HG03342 (cell line): ENCODE data around the gene PLXND1.
"Not testable (repeated sequence)": the region's sequence is repeated elsewhere in the genome, so short reads cannot be mapped to it uniquely, and the experiment has no call there.

Source experiments
- ATAC-seq: cut with Tn5 transposase; IDR thresholded peaks from one replicate; pipeline ENCODE4 v1.9.1; 2021; ENCODE audit warnings: mild to moderate bottlenecking, moderate library complexity; ENCODE audit not compliant: unreplicated experiment

The PLXND1 gene, protein sequence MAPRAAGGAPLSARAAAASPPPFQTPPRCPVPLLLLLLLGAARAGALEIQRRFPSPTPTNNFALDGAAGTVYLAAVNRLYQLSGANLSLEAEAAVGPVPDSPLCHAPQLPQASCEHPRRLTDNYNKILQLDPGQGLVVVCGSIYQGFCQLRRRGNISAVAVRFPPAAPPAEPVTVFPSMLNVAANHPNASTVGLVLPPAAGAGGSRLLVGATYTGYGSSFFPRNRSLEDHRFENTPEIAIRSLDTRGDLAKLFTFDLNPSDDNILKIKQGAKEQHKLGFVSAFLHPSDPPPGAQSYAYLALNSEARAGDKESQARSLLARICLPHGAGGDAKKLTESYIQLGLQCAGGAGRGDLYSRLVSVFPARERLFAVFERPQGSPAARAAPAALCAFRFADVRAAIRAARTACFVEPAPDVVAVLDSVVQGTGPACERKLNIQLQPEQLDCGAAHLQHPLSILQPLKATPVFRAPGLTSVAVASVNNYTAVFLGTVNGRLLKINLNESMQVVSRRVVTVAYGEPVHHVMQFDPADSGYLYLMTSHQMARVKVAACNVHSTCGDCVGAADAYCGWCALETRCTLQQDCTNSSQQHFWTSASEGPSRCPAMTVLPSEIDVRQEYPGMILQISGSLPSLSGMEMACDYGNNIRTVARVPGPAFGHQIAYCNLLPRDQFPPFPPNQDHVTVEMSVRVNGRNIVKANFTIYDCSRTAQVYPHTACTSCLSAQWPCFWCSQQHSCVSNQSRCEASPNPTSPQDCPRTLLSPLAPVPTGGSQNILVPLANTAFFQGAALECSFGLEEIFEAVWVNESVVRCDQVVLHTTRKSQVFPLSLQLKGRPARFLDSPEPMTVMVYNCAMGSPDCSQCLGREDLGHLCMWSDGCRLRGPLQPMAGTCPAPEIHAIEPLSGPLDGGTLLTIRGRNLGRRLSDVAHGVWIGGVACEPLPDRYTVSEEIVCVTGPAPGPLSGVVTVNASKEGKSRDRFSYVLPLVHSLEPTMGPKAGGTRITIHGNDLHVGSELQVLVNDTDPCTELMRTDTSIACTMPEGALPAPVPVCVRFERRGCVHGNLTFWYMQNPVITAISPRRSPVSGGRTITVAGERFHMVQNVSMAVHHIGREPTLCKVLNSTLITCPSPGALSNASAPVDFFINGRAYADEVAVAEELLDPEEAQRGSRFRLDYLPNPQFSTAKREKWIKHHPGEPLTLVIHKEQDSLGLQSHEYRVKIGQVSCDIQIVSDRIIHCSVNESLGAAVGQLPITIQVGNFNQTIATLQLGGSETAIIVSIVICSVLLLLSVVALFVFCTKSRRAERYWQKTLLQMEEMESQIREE (N-terminal part only)

DNA sequence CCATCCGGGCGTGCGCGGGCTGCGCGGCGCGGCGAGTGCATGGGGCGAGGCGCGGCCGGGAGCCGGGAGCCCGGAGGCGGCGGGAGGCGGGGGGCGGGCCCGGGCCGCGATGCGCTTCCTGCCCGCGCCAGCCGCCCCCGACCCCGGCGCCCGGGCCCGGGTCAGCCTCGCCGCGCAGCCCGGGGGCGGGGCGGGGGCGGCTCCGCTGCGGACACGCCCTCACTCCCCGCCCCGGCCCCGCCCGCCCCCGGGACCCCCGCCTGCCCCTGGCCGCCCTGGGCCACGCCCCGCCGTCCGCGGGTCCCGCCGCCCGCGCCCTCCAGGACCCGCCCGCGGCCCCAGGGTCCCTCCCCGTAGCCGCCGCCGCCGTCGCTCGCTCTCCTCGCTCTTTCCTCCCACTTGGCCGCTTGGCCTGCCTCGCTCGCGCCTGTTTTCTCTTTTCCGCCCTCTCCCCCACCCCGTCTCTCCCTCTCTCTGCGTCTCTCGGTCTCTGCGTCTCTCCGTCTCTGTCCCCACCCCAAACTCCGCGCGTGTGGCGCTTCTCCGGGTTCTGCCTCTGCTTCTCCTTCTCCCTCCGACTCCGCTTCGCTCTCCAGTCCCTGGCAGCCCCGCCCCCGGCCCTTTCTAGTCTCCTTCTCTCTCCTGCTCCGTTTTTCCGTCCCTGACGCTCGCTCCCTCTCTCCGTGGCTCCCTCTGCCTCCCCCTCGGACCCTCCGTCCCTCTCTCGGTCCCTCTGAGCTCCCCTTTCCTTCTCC, at the start of gene PLXND1:
PLXND1 (minus strand) TSS at position 41 of the 755 bp plus-strand sequence; CDS start at position 4, 37 bp downstream.
- ATAC-seq = no peak

DNA sequence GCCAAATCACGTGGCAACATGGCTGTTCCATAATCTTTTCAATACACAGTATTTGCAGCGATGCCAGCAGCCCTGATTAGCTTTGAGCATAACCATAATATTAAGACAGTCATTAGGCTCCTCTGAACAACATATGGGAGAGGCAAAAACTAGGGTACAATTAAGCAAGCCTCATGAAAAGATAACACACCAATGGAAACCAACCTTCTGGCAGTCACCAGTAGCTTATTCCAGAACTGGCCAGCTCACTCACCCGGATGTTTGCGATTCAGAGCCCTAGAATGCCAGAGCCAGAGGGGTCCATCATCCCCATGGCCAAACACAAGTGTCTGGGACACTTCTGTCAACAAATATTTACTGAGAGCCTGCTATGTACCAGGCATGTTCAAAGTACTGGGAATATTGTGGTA, 48.8 kb upstream of the PLXND1 start:
- ATAC-seq = no peak

DNA sequence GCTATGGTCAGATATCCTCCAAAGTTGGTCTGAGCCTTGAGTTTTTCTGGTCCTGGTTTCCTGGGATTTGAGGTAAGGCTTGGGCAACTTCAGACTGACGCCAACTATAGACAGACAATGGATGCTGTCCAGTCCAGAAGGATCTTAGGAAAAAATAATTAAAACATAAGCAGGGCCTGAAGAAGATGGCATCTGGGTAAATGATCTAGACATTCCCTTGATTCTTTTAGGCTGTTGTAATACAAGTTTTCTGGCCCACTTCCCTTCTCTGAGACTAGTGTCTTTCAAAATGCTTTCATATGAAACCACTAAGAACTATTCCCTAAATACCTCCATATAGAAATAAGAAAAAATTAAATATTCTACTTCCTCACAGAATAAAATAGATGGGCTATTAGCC, 47.7 kb upstream of the PLXND1 start:
- ATAC-seq = no peak

DNA sequence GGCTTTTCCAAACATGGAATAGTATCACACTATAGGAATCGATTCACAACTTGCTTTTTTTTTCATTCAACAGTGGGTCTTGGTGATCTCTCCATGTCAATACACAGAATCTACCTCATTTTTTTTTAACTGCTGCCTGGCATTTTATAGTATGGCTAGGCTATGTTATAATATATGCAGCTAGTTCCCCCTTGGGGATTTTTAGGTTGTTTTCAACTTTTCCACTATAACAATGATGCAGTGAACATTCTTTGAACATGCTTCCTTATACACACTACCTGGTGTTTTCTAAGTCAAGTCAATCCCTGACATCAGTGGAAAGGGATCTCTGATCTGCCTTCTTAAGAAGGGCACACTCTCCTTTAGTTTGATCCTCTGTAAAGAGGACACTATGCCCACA, 46.5 kb upstream of the PLXND1 start:
- ATAC-seq = no peak

DNA sequence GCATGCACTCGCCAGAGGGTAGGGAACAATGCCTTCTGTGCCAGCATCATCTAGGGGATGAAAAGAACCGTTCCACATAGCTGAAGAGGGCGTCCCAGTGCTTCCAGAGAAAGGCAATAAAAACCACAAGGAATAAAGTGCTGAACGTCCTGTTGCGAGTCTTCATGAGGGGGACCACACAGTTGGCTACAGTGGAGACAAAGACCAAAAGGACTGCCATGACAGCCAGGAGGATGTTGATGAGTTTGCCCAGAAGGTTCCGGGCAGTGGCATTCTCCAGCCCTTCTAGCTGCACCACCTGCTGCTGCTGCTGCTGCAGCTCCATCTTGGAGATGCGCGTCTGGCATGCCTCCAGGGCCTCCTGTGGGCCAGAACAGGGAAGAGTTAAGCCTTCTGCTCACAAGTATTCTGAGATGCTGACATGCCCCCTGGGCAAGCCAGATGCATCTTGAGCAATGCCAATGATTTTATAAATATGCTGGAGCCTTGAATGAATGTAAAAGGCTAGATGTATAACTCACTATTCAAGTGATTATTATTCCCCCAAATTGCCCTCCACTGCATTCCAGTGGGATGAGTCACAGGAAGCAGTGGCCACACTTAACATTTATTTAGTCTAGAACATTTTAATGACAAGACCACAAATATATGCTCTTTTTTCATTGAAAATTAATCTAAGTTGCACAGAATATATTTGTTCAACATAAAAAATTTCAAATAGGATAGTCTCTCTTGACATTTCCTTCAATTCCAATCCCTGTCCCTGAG, 45.1 kb upstream of the PLXND1 start:
- no peak for ATAC-seq

DNA sequence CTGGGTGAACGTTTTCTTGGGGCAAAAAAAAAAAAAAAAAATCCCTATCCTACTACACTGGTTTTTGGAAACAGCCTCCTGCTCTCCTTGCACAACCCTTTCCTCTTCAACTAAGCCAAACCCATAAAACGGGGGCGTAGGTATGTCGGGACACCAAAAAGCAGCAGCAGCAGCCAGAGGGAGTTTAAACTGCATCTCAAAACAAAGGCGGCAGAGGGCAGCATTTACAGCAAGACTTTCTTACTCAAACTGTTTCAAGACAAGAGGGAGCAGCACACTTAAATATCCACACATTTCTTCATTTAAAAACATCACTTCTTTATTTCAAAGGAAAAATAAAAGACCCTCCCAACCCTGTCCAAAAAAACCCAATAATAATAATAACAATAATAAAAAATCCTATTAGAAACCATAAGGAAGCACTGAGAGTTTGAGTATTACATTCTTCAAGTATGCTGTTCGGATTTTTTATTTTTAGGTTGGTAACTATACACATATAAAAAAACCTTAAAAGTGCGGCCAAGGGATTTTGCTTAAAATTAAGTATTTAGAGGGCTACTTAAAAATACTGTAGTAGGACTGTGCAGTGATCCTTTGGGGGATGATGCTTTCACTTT, 43.9 kb upstream of the PLXND1 start:
- ATAC-seq = no peak

DNA sequence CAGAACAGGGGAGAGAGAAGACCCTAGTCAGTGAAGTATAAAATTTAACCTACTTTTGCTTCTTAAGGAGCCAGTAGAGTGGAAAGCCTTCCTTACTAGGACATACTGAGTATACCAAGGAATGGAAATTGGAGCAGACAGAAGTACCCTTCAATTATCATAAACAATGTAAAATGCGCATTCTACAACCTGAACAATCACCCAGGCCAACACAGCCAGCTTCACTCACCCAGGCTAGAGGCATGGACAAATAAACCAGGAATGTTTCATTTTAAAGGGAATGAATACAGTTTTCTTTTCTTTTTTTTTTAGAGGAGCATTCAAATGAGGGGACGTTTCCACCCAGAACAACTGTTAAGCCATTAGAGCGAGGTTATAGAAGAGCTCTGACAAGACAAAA, 41.9 kb upstream of the PLXND1 start:
- ATAC-seq = no peak

DNA sequence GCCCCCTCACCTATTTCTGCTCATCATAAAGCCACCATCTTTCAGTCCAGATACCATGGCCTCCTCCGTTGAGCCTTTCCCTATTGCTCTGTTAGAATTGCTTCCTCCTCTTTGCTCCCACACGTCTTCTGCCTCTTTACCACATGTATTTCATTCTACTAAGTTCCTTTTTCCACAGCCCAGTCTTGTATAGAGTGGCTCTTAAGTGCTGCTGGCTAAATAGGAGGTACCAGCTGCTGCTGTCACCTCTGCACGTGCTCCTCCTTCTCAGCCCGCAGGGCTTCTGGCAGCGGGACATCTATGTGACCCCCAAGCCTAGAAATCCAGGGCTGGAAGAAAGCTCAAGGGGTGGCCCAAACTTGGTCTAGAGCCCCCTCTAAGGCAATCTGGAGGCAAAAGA, 38.8 kb upstream of the PLXND1 start:
- ATAC-seq = no peak

DNA sequence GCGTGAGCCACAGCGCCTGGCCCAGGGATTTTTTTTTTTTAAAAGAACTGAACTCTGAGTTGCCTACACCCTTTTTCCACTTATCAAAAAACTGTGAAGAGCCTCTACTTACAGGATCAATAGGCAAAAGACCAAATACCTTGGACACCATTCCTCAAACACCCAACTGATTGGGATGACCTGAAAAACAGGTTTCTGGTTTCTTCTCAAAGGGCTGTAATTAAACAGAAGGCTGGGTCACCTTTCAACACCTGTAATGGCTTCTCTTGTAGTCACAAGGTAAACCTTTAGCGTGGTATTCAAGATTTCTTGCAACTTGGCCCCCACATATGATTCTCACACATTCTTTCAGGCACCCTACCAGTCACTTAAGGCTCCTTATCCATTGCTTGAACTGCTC, 38.4 kb upstream of the PLXND1 start:
- no peak for ATAC-seq

DNA sequence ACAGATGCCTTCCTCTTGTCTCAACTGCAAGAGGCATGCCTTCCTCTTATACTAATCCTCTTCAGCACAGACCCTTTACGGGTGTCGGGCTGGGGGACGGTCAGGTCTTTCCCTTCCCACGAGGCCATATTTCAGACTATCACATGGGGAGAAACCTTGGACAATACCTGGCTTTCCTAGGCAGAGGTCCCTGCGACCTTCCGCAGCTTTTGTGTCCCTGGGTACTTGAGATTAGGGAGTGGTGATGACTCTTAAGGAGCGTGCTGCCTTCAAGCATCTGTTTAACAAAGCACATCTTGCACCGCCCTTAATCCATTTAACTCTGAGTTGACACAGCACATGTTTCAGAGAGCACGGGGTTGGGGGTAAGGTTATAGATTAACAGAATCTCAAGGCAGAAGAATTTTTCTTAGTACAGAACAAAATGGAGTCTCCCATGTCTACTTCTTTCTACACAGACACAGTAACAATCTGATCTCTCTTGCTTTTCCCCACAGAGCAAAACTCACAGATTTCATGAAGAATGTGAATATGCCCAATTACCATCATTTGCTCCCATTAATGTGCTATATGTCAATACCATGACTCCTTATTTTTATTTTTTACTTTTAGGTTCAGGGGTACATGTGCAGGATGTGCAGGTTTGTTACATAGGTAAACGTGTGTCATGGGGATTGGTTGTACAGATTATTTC, 35.2 kb upstream of the PLXND1 start:
- not testable (repeated sequence) for ATAC-seq

DNA sequence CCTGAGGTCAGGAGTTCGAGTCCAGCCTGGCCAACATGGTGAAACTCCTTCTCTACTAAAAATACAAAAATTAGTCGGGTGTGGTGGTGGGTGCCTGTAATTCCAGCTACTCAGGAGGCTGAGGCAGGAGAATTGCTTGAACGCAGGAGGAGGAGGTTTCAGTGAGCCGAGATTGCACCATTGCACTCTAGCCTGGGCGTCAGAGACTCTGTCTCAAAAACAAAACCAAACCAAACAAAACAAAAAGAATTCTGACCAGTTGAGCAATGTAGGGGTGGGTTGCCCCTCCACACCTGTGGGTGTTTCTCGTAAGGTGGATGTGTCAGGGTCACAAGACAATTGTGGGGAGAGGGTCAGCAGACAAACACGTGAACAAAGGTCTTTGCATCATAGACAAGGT, 34.5 kb upstream of the PLXND1 start:
- ATAC-seq = not testable (repeated sequence)

DNA sequence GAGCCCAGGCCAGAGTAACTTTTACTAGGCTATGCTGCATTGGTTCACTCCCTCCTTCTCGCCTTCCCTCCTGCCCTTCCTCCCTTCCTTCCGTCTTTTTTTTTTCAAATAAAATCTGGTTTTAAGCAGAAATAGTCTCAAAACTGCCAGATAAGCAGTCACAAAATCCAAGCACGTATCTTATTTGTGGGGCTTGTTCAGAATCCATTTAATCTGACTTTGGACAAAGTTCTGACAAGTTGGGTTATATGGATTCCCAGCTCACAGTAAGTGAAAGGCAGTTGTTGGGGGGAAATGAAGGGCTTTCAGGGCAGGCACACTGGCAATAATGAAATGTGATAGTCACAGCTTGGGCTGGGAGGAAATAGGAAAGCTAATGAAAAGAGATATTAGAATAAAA, 32.0 kb upstream of the PLXND1 start:
- no peak for ATAC-seq

DNA sequence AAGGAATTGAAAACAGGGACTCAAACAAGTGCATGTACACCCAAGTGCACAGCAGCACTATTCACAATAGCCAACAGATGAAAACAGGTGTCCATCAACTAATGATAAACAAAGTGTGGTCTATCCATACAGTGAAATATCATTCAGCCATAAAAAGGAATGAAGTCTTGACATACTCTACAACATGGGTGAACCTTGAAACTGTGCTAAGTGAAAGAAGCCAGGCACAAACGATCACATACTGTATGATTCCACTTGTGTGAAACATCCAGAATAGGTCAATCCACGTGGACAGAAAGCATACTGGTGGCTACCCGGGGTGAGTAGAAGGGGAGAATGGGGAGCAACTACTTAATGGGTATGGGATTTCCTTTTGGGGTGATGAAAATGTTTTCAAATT, 29.6 kb upstream of the PLXND1 start:
- ATAC-seq = no peak

DNA sequence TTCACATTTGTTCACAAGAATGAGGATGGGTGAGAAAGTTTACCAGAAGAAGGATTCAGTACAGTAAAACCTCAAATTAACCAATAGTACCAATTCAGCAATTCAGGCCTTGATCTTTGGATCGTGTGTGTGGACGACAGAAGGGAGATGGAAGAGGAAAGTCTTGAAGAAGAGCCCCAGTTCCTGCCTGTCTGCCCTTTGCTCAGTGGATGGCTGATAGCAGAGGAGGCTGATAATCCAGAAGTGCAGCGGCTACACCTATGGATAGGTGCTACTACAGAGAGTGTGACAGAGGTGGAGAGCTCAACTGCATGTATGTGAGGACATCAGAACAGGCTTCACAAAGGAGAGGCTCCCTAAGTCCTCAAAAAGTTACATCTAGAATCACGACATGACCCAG, 29.2 kb upstream of the PLXND1 start:
- ATAC-seq = no peak

DNA sequence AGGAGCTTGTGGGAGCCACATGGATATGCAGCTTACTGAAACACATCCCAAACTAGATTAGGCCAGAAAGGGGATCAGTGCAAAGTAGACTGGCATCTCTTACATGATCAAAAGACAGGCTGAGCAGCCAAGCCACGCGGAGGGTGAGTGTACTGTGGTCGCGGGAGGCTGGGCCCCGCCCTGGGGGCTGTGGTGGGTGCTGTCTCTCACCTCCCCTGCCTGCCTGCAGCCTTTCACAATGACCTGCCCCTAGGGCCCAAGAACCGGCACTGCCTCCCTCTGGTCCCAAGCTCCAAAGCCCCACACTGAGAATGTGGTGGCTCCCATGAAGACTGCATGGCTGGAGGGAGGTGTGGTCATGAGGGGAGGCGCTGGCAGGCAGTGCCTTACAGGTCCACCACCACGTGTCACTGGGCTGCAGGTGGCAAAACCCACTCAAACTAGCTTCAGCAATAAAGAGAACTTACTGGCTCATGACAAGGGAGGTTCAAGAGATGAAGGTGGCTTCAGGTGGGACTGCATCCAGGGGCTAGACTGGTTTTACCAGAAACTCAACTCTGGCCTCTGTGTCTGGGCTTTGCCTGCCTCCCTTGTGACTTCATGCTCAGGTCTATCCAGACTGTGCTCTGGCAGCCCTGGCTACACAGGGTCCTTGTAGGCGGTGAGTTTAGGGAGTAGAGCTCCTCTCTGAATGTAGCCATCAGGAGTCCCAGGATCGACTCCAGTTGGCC, 27.4 kb upstream of the PLXND1 start:
- ATAC-seq = no peak

DNA sequence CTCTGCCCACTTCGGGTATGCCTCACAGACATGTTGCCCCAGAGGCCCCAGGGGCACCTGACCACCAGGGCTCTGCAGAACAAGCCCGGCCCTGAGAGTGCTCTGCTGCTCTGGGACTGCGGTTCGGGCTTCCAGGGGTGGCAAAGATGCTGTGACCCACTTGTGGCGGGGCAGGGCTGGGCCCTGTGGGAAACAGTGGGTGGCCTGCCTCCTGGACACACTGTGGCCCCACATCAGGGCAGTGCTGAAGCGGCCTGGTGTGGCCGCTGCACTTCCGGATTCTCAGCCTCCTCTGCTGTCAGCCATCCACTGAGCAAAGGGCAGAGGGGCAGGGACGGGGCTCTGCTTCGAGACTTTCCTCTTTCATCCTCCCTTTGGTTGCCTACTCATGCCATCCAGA, 26.5 kb upstream of the PLXND1 start:
- no peak for ATAC-seq

DNA sequence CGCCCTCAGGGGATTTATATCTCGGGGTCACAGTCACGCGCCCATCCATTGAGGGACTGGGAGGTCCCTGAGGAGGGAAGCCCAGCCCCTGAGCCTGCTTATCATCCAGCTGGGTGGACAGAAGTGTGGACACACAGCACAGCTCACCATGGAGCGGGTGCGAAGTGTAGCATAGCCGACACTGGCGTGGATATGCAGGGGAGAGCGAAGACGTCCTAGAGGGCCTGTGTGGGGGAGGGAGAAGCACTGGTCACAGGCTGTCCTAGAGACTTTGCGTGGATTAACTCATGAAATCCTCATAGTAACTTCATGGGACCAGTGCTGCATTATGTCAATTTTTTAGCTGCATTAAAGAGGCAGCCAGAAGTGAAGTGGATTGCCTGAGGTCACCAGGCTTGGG, 26.1 kb upstream of the PLXND1 start:
- no peak for ATAC-seq

DNA sequence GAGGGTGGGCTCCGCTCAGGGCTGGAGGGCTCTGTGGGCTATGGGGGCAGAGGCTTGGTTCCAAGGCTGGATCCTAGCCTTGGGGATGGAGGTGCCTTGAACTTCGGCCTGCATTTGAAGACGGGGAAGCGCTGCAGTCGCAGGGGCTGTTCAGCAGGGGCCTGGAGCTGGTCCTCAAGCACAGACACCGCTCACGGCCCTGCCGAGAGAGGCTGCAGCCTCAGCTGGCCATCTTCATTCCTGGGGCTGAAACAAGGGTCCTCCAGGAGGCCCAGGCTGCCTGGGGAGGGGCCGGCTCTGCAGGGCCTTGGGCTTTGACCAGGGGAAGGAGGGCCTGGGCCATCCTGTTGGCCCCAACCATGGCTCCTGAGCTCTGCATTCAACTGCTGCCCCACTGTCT, 25.6 kb upstream of the PLXND1 start:
- no peak for ATAC-seq
